ENCODE data around the gene CPE.
A peak's percentile ranks its signal among the peaks of the same experiment; 100 is the strongest.

Gene CPE

GRCh38 chr4:165464376-165464775 lies 85.6 kb downstream of the CPE start:
- Histone ChIP-seq H3K9me3 (replicated peaks in 1 of 2; ENCODE audit: control insufficient read depth in 2 of 2, insufficient read depth in 1 of 2, low read depth in 1 of 2, low read length in 2 of 2) (no peaks in the 10 kb centered on the region), H2BK5ac (ENCODE audit: low read length) (no peak overlapping the region), H3K4ac (ENCODE audit: low read length) (no peak overlapping the region), H2AFZ (ENCODE audit: low read length) (peak overlapping the region; percentile 11), H2AK5ac (ENCODE audit: low read depth, low read length) (no peak overlapping the region), H2BK12ac (ENCODE audit: low read length) (no peak overlapping the region), H3K18ac (ENCODE audit: low read length) (no peak overlapping the region), H3K4me2 (ENCODE audit: insufficient read depth, low read length, poor library complexity, severe bottlenecking) (no peak overlapping the region), H2BK120ac (ENCODE audit: low read depth, low read length) (no peak overlapping the region), H3K4me1 (ENCODE audit: control insufficient read depth in 2 of 2, insufficient read depth in 1 of 2, low read depth in 1 of 2, low read length in 2 of 2) (no peaks in the 10 kb centered on the region), H2BK15ac (ENCODE audit: low read length) (no peak overlapping the region), H3K23ac (ENCODE audit: low read depth, low read length, poor library complexity) (no peak overlapping the region), H3K14ac (ENCODE audit: low read length) (no peak overlapping the region), H3K27me3 (ENCODE audit: control insufficient read depth in 3 of 3, insufficient read depth in 3 of 3, low read depth in 1 of 3, low read length in 3 of 3) (no peaks in the 10 kb centered on the region), H4K91ac (ENCODE audit: low read depth, low read length, poor library complexity) (no peak overlapping the region), H3K36me3 (replicated peaks in 1 of 2; ENCODE audit: control insufficient read depth in 2 of 2, insufficient read depth in 2 of 2, low read length in 2 of 2) (peaks cover 0 to 4% of the 10 kb centered on the region in 2 donors), H3K79me1 (ENCODE audit: low read depth, low read length) (no peaks in the 10 kb centered on the region), H3K9ac (ENCODE audit: low read depth, low read length, poor library complexity) (no peak overlapping the region), H3K4me3 (ENCODE audit: low read length in 2 of 2) (no peak overlapping the region), H4K8ac (ENCODE audit: low read depth, low read length) (no peak overlapping the region), H3K27ac (replicated peaks; ENCODE audit: low read length) (no peak overlapping the region)
- DNase-seq (ENCODE audit: low spot score) = no peak
- WGBS, 2 donors (ENCODE audit: extremely low coverage in 2 of 2, insufficient read length in 2 of 2, insufficient replicate concordance in 1 of 2) = no CpG with 5 or more reads among the region's 7 CpGs

- Histone ChIP-seq H3K14ac (ENCODE audit: low read length) (no peak overlapping the region), H3K79me1 (ENCODE audit: low read depth, low read length) (no peaks in the 10 kb centered on the region), H3K27ac (replicated peaks; ENCODE audit: low read length) (no peak overlapping the region), H2BK15ac (ENCODE audit: low read length) (no peak overlapping the region), H3K4me2 (ENCODE audit: insufficient read depth, low read length, poor library complexity, severe bottlenecking) (no peak overlapping the region), H3K27me3 (ENCODE audit: control insufficient read depth in 3 of 3, insufficient read depth in 3 of 3, low read depth in 1 of 3, low read length in 3 of 3) (no peaks in the 10 kb centered on the region), H3K4me3 (ENCODE audit: low read length in 2 of 2) (no peak overlapping the region), H3K9ac (ENCODE audit: low read depth, low read length, poor library complexity) (no peak overlapping the region), H4K8ac (ENCODE audit: low read depth, low read length) (no peak overlapping the region), H3K9me3 (replicated peaks in 1 of 2; ENCODE audit: control insufficient read depth in 2 of 2, insufficient read depth in 1 of 2, low read depth in 1 of 2, low read length in 2 of 2) (no peaks in the 10 kb centered on the region), H3K4me1 (ENCODE audit: control insufficient read depth in 2 of 2, insufficient read depth in 1 of 2, low read depth in 1 of 2, low read length in 2 of 2) (no peaks in the 10 kb centered on the region), H3K23ac (ENCODE audit: low read depth, low read length, poor library complexity) (no peak overlapping the region), H2AK5ac (ENCODE audit: low read depth, low read length) (no peak overlapping the region), H3K4ac (ENCODE audit: low read length) (no peak overlapping the region), H2AFZ (ENCODE audit: low read length) (peak overlapping the region; percentile 11), H2BK120ac (ENCODE audit: low read depth, low read length) (no peak overlapping the region), H2BK12ac (ENCODE audit: low read length) (no peak overlapping the region), H2BK5ac (ENCODE audit: low read length) (no peak overlapping the region), H3K36me3 (replicated peaks in 1 of 2; ENCODE audit: control insufficient read depth in 2 of 2, insufficient read depth in 2 of 2, low read length in 2 of 2) (peaks cover 0 to 4% of the 10 kb centered on the region in 2 donors), H3K18ac (ENCODE audit: low read length) (no peak overlapping the region), H4K91ac (ENCODE audit: low read depth, low read length, poor library complexity) (no peak overlapping the region)
- peak; percentile 20 for DNase-seq (ENCODE audit: low spot score)
- no CpG with 5 or more reads among the region's 9 CpGs for WGBS, 2 donors (ENCODE audit: extremely low coverage in 2 of 2, insufficient read length in 2 of 2, insufficient replicate concordance in 1 of 2)
Measured at GRCh38 chr4:165464813-165465381, 86.1 kb downstream of the CPE start.

GRCh38 chr4:165470009-165470408 lies 91.2 kb downstream of the CPE start:
- Histone ChIP-seq H2AK5ac (ENCODE audit: low read depth, low read length) (no peak overlapping the region), H3K36me3 (replicated peaks in 1 of 2; ENCODE audit: control insufficient read depth in 2 of 2, insufficient read depth in 2 of 2, low read length in 2 of 2) (peaks cover 0 to 14% of the 10 kb centered on the region in 2 donors)
- WGBS, 2 donors (ENCODE audit: extremely low coverage in 2 of 2, insufficient read length in 2 of 2, insufficient replicate concordance in 1 of 2) = no CpG with 5 or more reads among the region's 2 CpGs

GRCh38 chr4:165472943-165473676 lies 94.3 kb downstream of the CPE start:
- no peak overlapping the region for H2AK5ac ChIP-seq (ENCODE audit: low read depth, low read length)
- H3K4me3 ChIP-seq (ENCODE audit: low read length in 2 of 2) = no peak overlapping the region
- H2AFZ ChIP-seq (ENCODE audit: low read length) = no peak overlapping the region
- H3K23ac ChIP-seq (ENCODE audit: low read depth, low read length, poor library complexity) = no peak overlapping the region
- no peak overlapping the region for H2BK12ac ChIP-seq (ENCODE audit: low read length)
- H3K9ac ChIP-seq (ENCODE audit: low read depth, low read length, poor library complexity) = no peak overlapping the region
- no peaks in the 10 kb centered on the region for H3K4me1 ChIP-seq (ENCODE audit: control insufficient read depth in 2 of 2, insufficient read depth in 1 of 2, low read depth in 1 of 2, low read length in 2 of 2)
- H3K4me2 ChIP-seq (ENCODE audit: insufficient read depth, low read length, poor library complexity, severe bottlenecking) = no peak overlapping the region
- H2BK15ac ChIP-seq (ENCODE audit: low read length) = no peak overlapping the region
- H4K91ac ChIP-seq (ENCODE audit: low read depth, low read length, poor library complexity) = no peak overlapping the region
- H3K4ac ChIP-seq (ENCODE audit: low read length) = no peak overlapping the region
- peaks cover 23 to 39% of the 10 kb centered on the region in 2 donors for H3K9me3 ChIP-seq (replicated peaks in 1 of 2; ENCODE audit: control insufficient read depth in 2 of 2, insufficient read depth in 1 of 2, low read depth in 1 of 2, low read length in 2 of 2)
- H4K8ac ChIP-seq (ENCODE audit: low read depth, low read length) = no peak overlapping the region
- no CpG with 5 or more reads among the region's 2 CpGs for WGBS, 2 donors (ENCODE audit: extremely low coverage in 2 of 2, insufficient read length in 2 of 2, insufficient replicate concordance in 1 of 2)
- H3K27ac ChIP-seq (replicated peaks; ENCODE audit: low read length) = no peak overlapping the region
- H3K36me3 ChIP-seq (replicated peaks in 1 of 2; ENCODE audit: control insufficient read depth in 2 of 2, insufficient read depth in 2 of 2, low read length in 2 of 2) = peaks cover 0 to 11% of the 10 kb centered on the region in 2 donors
- H3K14ac ChIP-seq (ENCODE audit: low read length) = no peak overlapping the region
- H3K79me1 ChIP-seq (ENCODE audit: low read depth, low read length) = no peaks in the 10 kb centered on the region
- no peak overlapping the region for H2BK120ac ChIP-seq (ENCODE audit: low read depth, low read length)
- DNase-seq (ENCODE audit: low spot score) = peak; percentile 20
- no peak overlapping the region for H3K18ac ChIP-seq (ENCODE audit: low read length)
- H2BK5ac ChIP-seq (ENCODE audit: low read length) = no peak overlapping the region
- H3K27me3 ChIP-seq (ENCODE audit: control insufficient read depth in 3 of 3, insufficient read depth in 3 of 3, low read depth in 1 of 3, low read length in 3 of 3) = no peaks in the 10 kb centered on the region

More at GRCh38 chr4:165470009-165470408, 91.2 kb downstream of the CPE start:
- Histone ChIP-seq H2AFZ (ENCODE audit: low read length) (no peak overlapping the region), H3K4me1 (ENCODE audit: control insufficient read depth in 2 of 2, insufficient read depth in 1 of 2, low read depth in 1 of 2, low read length in 2 of 2) (no peaks in the 10 kb centered on the region), H3K9me3 (replicated peaks in 1 of 2; ENCODE audit: control insufficient read depth in 2 of 2, insufficient read depth in 1 of 2, low read depth in 1 of 2, low read length in 2 of 2) (peaks cover 21 to 39% of the 10 kb centered on the region in 2 donors), H4K91ac (ENCODE audit: low read depth, low read length, poor library complexity) (no peak overlapping the region), H3K14ac (ENCODE audit: low read length) (no peak overlapping the region), H3K9ac (ENCODE audit: low read depth, low read length, poor library complexity) (no peak overlapping the region), H2BK120ac (ENCODE audit: low read depth, low read length) (no peak overlapping the region), H3K27ac (replicated peaks; ENCODE audit: low read length) (no peak overlapping the region), H3K23ac (ENCODE audit: low read depth, low read length, poor library complexity) (no peak overlapping the region), H3K4ac (ENCODE audit: low read length) (no peak overlapping the region), H4K8ac (ENCODE audit: low read depth, low read length) (no peak overlapping the region), H3K27me3 (ENCODE audit: control insufficient read depth in 3 of 3, insufficient read depth in 3 of 3, low read depth in 1 of 3, low read length in 3 of 3) (no peaks in the 10 kb centered on the region), H2BK5ac (ENCODE audit: low read length) (no peak overlapping the region), H2BK12ac (ENCODE audit: low read length) (no peak overlapping the region), H2BK15ac (ENCODE audit: low read length) (no peak overlapping the region), H3K79me1 (ENCODE audit: low read depth, low read length) (no peaks in the 10 kb centered on the region), H3K18ac (ENCODE audit: low read length) (no peak overlapping the region), H3K4me3 (ENCODE audit: low read length in 2 of 2) (no peak overlapping the region), H3K4me2 (ENCODE audit: insufficient read depth, low read length, poor library complexity, severe bottlenecking) (no peak overlapping the region)
- no peak for DNase-seq (ENCODE audit: low spot score)
